Muscle of leg (tissue), 11 donors: ENCODE measurements around the gene PTGR3. TPM values are rescaled to one million over a fixed set of nuclear protein-coding genes. Genes with fewer than 3 reads are reported as not detected.
A peak's percentile ranks its signal among the peaks of the same experiment; 100 is the strongest.

Experiments
- DNase-seq: peaks from one replicate; pipeline ENCODE4 v3.0.0; 2013
- H3K27ac ChIP-seq: one replicate; pipeline ENCODE4 v1.5.1; 2013; ENCODE audit warnings: mild to moderate bottlenecking, low read length, control low read depth
- H3K27me3 ChIP-seq: one replicate; pipeline ENCODE4 v1.6.1; 2013; ENCODE audit warnings: low read length; ENCODE audit not compliant: control insufficient read depth, insufficient read depth
- H3K36me3 ChIP-seq: one replicate; pipeline ENCODE4 v1.6.1; 2013; ENCODE audit warnings: low read length; ENCODE audit not compliant: control insufficient read depth, insufficient read depth
- H3K4me1 ChIP-seq: one replicate; pipeline ENCODE4 v1.6.1; 2013; ENCODE audit warnings: low read length; ENCODE audit not compliant: control insufficient read depth, insufficient read depth
- H3K4me3 ChIP-seq: one replicate; pipeline ENCODE4 v1.5.1; 2013; ENCODE audit warnings: low read length, control low read depth
- H3K9me3 ChIP-seq: replicated peaks from 2 replicates; pipeline ENCODE4 v1.6.1; 2013; ENCODE audit warnings: low read depth, low read length; ENCODE audit not compliant: control insufficient read depth
- WGBS: methylation state at CpG from one replicate; pipeline ENCODE4 v1.1.5; 2013; ENCODE audit warnings: missing lambda C conversion rate; ENCODE audit not compliant: insufficient coverage; 5-methylcytosine and 5-hydroxymethylcytosine counted together
- polyA plus RNA-seq, 8 donors: library from polyadenylated mRNA; unstranded; fragments of 120-200 nt; gene quantifications; one replicate each; pipeline versions ENCODE4 v1.2.1 to v1.2.3, GENCODE V29; 2013; ENCODE audit warnings: inconsistent platforms in 1 of 8, low replicate concordance in 1 of 8; ENCODE audit not compliant: insufficient read length in 8 of 8, insufficient read depth in 1 of 8
- total RNA-seq: library from RNA; stranded (reverse); fragments of 120-200 nt; gene quantifications from one replicate; pipeline ENCODE4 v1.2.4, GENCODE V29; 2013

Gene PTGR3
- total and polyA plus RNA-seq, 9 donors: 15.9 to 42.6 (median 33.4) TPM

- no peak overlapping the region for H3K4me3 ChIP-seq
- DNase-seq: no peak
- peaks cover 15% of the 10 kb centered on the region for H3K4me1 ChIP-seq
- no peaks in the 10 kb centered on the region for H3K27me3 ChIP-seq
- H3K9me3 ChIP-seq: no peaks in the 10 kb centered on the region
- H3K27ac ChIP-seq: no peak overlapping the region
- 93% methylated on average over 10 of the region's 18 CpGs for WGBS
- H3K36me3 ChIP-seq: no peaks in the 10 kb centered on the region
These were observed 40.9 kb upstream of the PTGR3 start for GRCh38 chr18:75249672-75250470.

- no peak for DNase-seq
- H3K4me3 ChIP-seq: no peak overlapping the region
- no peaks in the 10 kb centered on the region for H3K27me3 ChIP-seq
- peaks cover 17% of the 10 kb centered on the region for H3K4me1 ChIP-seq
- no peaks in the 10 kb centered on the region for H3K9me3 ChIP-seq
- H3K36me3 ChIP-seq: no peaks in the 10 kb centered on the region
- peak overlapping the region; percentile 90 for H3K27ac ChIP-seq
- 91% methylated on average over 6 of the region's 9 CpGs for WGBS
These were observed 40.2 kb upstream of the PTGR3 start for GRCh38 chr18:75249175-75249518.

- H3K4me1 ChIP-seq: peaks cover 15% of the 10 kb centered on the region
- H3K9me3 ChIP-seq: no peaks in the 10 kb centered on the region
- 79% methylated on average over 12 of the region's 20 CpGs for WGBS
- no peaks in the 10 kb centered on the region for H3K36me3 ChIP-seq
- no peaks in the 10 kb centered on the region for H3K27me3 ChIP-seq
- peak overlapping the region; percentile 90 for H3K27ac ChIP-seq
- H3K4me3 ChIP-seq: peak overlapping the region; percentile 38
- no peak for DNase-seq
These were observed 39.7 kb upstream of the PTGR3 start for GRCh38 chr18:75248426-75249174.

GRCh38 chr18:75247611-75248421 is 38.9 kb upstream of the PTGR3 start:
- DNase-seq: peak; percentile 87
- H3K27me3 ChIP-seq: no peaks in the 10 kb centered on the region
- H3K4me1 ChIP-seq: peaks cover 15% of the 10 kb centered on the region
- WGBS: no CpG with 5 or more reads among the region's 8 CpGs
- H3K9me3 ChIP-seq: no peaks in the 10 kb centered on the region
- peak overlapping the region; percentile 90 for H3K27ac ChIP-seq
- H3K4me3 ChIP-seq: peak overlapping the region; percentile 38
- H3K36me3 ChIP-seq: no peaks in the 10 kb centered on the region

- Histone ChIP-seq H3K4me3 (peak overlapping the region; percentile 38), H3K27me3 (no peaks in the 10 kb centered on the region), H3K4me1 (peaks cover 15% of the 10 kb centered on the region), H3K9me3 (no peaks in the 10 kb centered on the region), H3K27ac (peak overlapping the region; percentile 90), H3K36me3 (no peaks in the 10 kb centered on the region)
- 34% methylated on average over 3 of the region's 10 CpGs for WGBS
- DNase-seq: no peak
These were observed 38.0 kb upstream of the PTGR3 start for GRCh38 chr18:75246721-75247610.

GRCh38 chr18:75244351-75245313 is 35.7 kb upstream of the PTGR3 start:
- Histone ChIP-seq H3K27ac (no peak overlapping the region), H3K9me3 (peaks cover 6% of the 10 kb centered on the region), H3K4me3 (no peak overlapping the region), H3K27me3 (no peaks in the 10 kb centered on the region), H3K36me3 (no peaks in the 10 kb centered on the region), H3K4me1 (peaks cover 15% of the 10 kb centered on the region)
- WGBS: 70% methylated on average over 17 of the region's 19 CpGs
- no peak for DNase-seq

GRCh38 chr18:75241705-75242104 is 32.8 kb upstream of the PTGR3 start:
- Histone ChIP-seq H3K36me3 (no peaks in the 10 kb centered on the region), H3K27me3 (no peaks in the 10 kb centered on the region), H3K4me3 (no peak overlapping the region), H3K9me3 (peaks cover 6% of the 10 kb centered on the region), H3K27ac (no peak overlapping the region), H3K4me1 (peaks cover 6% of the 10 kb centered on the region)
- DNase-seq: no peak
- 100% methylated on average over 1 of the region's 1 CpG for WGBS

- Histone ChIP-seq H3K27ac (no peak overlapping the region), H3K9me3 (peaks cover 6% of the 10 kb centered on the region), H3K4me3 (no peak overlapping the region), H3K4me1 (peaks cover 2% of the 10 kb centered on the region), H3K36me3 (peaks cover 5% of the 10 kb centered on the region), H3K27me3 (no peaks in the 10 kb centered on the region)
- 95% methylated on average over 10 of the region's 10 CpGs for WGBS
- no peak for DNase-seq
These were observed 31.5 kb upstream of the PTGR3 start for GRCh38 chr18:75240433-75240832.

GRCh38 chr18:75238786-75239185 is 29.8 kb upstream of the PTGR3 start:
- DNase-seq: no peak
- H3K9me3 ChIP-seq: peaks cover 6% of the 10 kb centered on the region
- no peaks in the 10 kb centered on the region for H3K27me3 ChIP-seq
- peaks cover 9% of the 10 kb centered on the region for H3K36me3 ChIP-seq
- WGBS: 71% methylated on average over 9 of the region's 10 CpGs
- no peak overlapping the region for H3K4me3 ChIP-seq
- no peak overlapping the region for H3K27ac ChIP-seq
- no peaks in the 10 kb centered on the region for H3K4me1 ChIP-seq
